ENCODE measurements around the gene XPC. TPM values are rescaled to one million over a fixed set of nuclear protein-coding genes. Genes with fewer than 3 reads are reported as not detected.

Gene XPC
- total RNA-seq, 1 donor from 2014 or later, result 31.8 TPM

GRCh38 chr3:14200841-14201240, 22.4 kb upstream of the XPC start:
- intact Hi-C loops (cut with DNase I), result no loop called here
- ATAC-seq (no peak), DNase-seq (no peak)
- no peak overlapping the region for H3K4me3 ChIP-seq
- H3K36me3 ChIP-seq, result peaks cover 36% of the 10 kb centered on the region
- no peak overlapping the region for H3K27ac ChIP-seq
- no peak for TF ChIP-seq CTCF (IDR thresholded peaks at IDR 0.05)
- H3K4me1 ChIP-seq, result peaks cover 38% of the 10 kb centered on the region
- no peaks in the 10 kb centered on the region for H3K27me3 ChIP-seq (ENCODE audit: low read depth)
- H3K9me3 ChIP-seq, result no peaks in the 10 kb centered on the region

- H3K27ac ChIP-seq, result no peak overlapping the region
- ATAC-seq (no peak), DNase-seq (no peak)
- H3K4me1 ChIP-seq, result peaks cover 38% of the 10 kb centered on the region
- H3K27me3 ChIP-seq (ENCODE audit: low read depth), result no peaks in the 10 kb centered on the region
- H3K4me3 ChIP-seq, result no peak overlapping the region
- H3K36me3 ChIP-seq, result peaks cover 36% of the 10 kb centered on the region
- no peak for TF ChIP-seq CTCF (IDR thresholded peaks at IDR 0.05)
- H3K9me3 ChIP-seq, result no peaks in the 10 kb centered on the region
- intact Hi-C loops (cut with DNase I), result no loop called here
Measured at GRCh38 chr3:14200276-14200675, 21.9 kb upstream of the XPC start.

GRCh38 chr3:14199641-14200040, 21.2 kb upstream of the XPC start:
- no peak for TF ChIP-seq CTCF (IDR thresholded peaks at IDR 0.05)
- intact Hi-C loops (cut with DNase I), result no loop called here
- H3K4me1 ChIP-seq, result peaks cover 32% of the 10 kb centered on the region
- no peaks in the 10 kb centered on the region for H3K27me3 ChIP-seq (ENCODE audit: low read depth)
- no peaks in the 10 kb centered on the region for H3K9me3 ChIP-seq
- peaks cover 36% of the 10 kb centered on the region for H3K36me3 ChIP-seq
- no peak overlapping the region for H3K4me3 ChIP-seq
- ATAC-seq (no peak), DNase-seq (no peak)
- H3K27ac ChIP-seq, result no peak overlapping the region

GRCh38 chr3:14194865-14195264, 16.5 kb upstream of the XPC start:
- DNase-seq (no peak), ATAC-seq (peak in 1 of 2 donors; percentile 31)
- Histone ChIP-seq H3K27ac (no peak overlapping the region), H3K36me3 (peaks cover 39% of the 10 kb centered on the region), H3K4me1 (no peaks in the 10 kb centered on the region), H3K27me3 (ENCODE audit: low read depth) (no peaks in the 10 kb centered on the region), H3K9me3 (no peaks in the 10 kb centered on the region), H3K4me3 (no peak overlapping the region)
- intact Hi-C loops (cut with DNase I), result no loop called here
- TF ChIP-seq CTCF (IDR thresholded peaks at IDR 0.05), result no peak

GRCh38 chr3:14188041-14188754, 9.8 kb upstream of the XPC start:
- ATAC-seq, result no peak
- intact Hi-C loops (cut with DNase I), result no loop called here
- H3K36me3 ChIP-seq, result peaks cover 53% of the 10 kb centered on the region
- no peaks in the 10 kb centered on the region for H3K27me3 ChIP-seq (ENCODE audit: low read depth)
- no peak for DNase-seq
- no peak overlapping the region for H3K4me3 ChIP-seq
- TF ChIP-seq CTCF (IDR thresholded peaks at IDR 0.05), result no peak
- peaks cover 1% of the 10 kb centered on the region for H3K4me1 ChIP-seq
- H3K9me3 ChIP-seq, result no peaks in the 10 kb centered on the region
- H3K27ac ChIP-seq, result no peak overlapping the region
